GM12878 (cell line): ENCODE results near the gene FOXR1. TPM values are rescaled to one million over a fixed set of nuclear protein-coding genes. Genes with fewer than 3 reads are reported as not detected.

Experiments
- ATAC-seq: fragments of 200-7000 bp; cut with Tn5 transposase; 3 replicates; pipeline ENCODE4 v1.9.1; 2020; ENCODE audit warnings: mild to moderate bottlenecking, moderate library complexity
- BruUV-seq: library from RNA; stranded (reverse); fragments of 400-500 nt; replicated peaks from 2 replicates; lab custom pipeline; 2021; lab: Mats Ljungman, UMichigan
- CTCF ChIA-PET: fragments of 300-600 bp; sonication (Branson Sonifier 250); formaldehyde crosslinking; extraction: SDS; loops from one replicate; lab custom pipeline; 2021; ENCODE audit warnings: inconsistent platforms; lab: Yijun Ruan, JAX
- POLR2A ChIA-PET: fragments of 350-600 bp; formaldehyde crosslinking; extraction: SDS; loops from one replicate; lab custom pipeline; 2021; ENCODE audit warnings: inconsistent platforms; lab: Charles Lee
- RAD21 ChIA-PET: fragments of 300-600 bp; sonication (Branson Sonifier 250); formaldehyde crosslinking; loops from one replicate; lab custom pipeline; 2023; ENCODE audit warnings: antibody characterized with exemption; ENCODE audit not compliant: unreplicated experiment; lab: Charles Lee
- SMC1A ChIA-PET: fragments of 300-600 bp; sonication (Branson Sonifier 250); formaldehyde crosslinking; loops from one replicate; lab custom pipeline; 2023; ENCODE audit not compliant: unreplicated experiment, uncharacterized antibody; lab: Charles Lee
- DNase-seq: peaks from one replicate; pipeline ENCODE4 v3.0.0-alpha.2; 2011; ENCODE audit warnings: low read depth, low spot score
- FAIRE-seq: peaks from 3 replicates; lab custom pipeline; 2011; peaks lifted over from hg19 to GRCh38; lab: Jason Lieb, UNC
- H2AFZ ChIP-seq: 2 replicates; pipeline ENCODE4 v1.6.0; 2011; ENCODE audit warnings: low read depth, low read length, control low read depth; ENCODE audit not compliant: control insufficient read depth
- H3K27ac ChIP-seq: 2 replicates; pipeline ENCODE4 v1.5.1; 2011; ENCODE audit warnings: control low read depth; ENCODE audit not compliant: control insufficient read depth, insufficient read depth
- H3K27me3 ChIP-seq, 2 experiments: replicated peaks in 1 of 2; 2 replicates each; pipeline versions ENCODE4 v1.6.0 to v1.6.1; 2011; ENCODE audit warnings: low read length in 1 of 2; ENCODE audit not compliant: control insufficient read depth in 2 of 2, insufficient read depth in 2 of 2
- H3K36me3 ChIP-seq, 2 experiments: 2 replicates each; pipeline ENCODE4 v1.5.1; 2011; ENCODE audit warnings: low read length in 1 of 2; ENCODE audit not compliant: control insufficient read depth in 2 of 2, insufficient read depth in 2 of 2
- H3K4me1 ChIP-seq: 2 replicates; pipeline ENCODE4 v1.6.1; 2011; ENCODE audit warnings: mild to moderate bottlenecking, low read length, moderate library complexity, mixed read lengths; ENCODE audit not compliant: control insufficient read depth, insufficient read depth
- H3K4me2 ChIP-seq: 2 replicates; pipeline ENCODE4 v1.6.0; 2011; ENCODE audit warnings: control low read depth; ENCODE audit not compliant: control insufficient read depth, insufficient read depth
- H3K4me3 ChIP-seq: fragments of 200-600 bp; sonication (generic); 2 replicates; pipeline ENCODE4 v1.5.1; 2016
- H3K79me2 ChIP-seq: 2 replicates; pipeline ENCODE4 v1.6.0; 2011; ENCODE audit warnings: low read length; ENCODE audit not compliant: control insufficient read depth, insufficient read depth
- H3K9ac ChIP-seq: 2 replicates; pipeline ENCODE4 v1.8.0; 2011; ENCODE audit warnings: low read length, control low read depth, mixed read lengths; ENCODE audit not compliant: control insufficient read depth, insufficient read depth
- H3K9me3 ChIP-seq: replicated peaks from 3 replicates; pipeline ENCODE4 v1.5.1; 2011; ENCODE audit warnings: mild to moderate bottlenecking, low read length; ENCODE audit not compliant: control insufficient read depth, insufficient read depth
- H4K20me1 ChIP-seq: 2 replicates; pipeline ENCODE4 v1.6.0; 2011; ENCODE audit not compliant: control insufficient read depth, insufficient read depth
- BCL3 ChIP-seq: IDR thresholded peaks from 2 replicates; pipeline ENCODE4 v1.6.1; 2011; ENCODE audit warnings: borderline replicate concordance, low read depth, mild to moderate bottlenecking, moderate library complexity, low read length; ENCODE audit not compliant: insufficient read depth, poor library complexity, severe bottlenecking
- CHD4 ChIP-seq: fragments of 200-600 bp; sonication (generic); IDR thresholded peaks from 2 replicates; pipeline ENCODE4 v1.6.1; 2016; ENCODE audit warnings: mild to moderate bottlenecking
- HDAC6 ChIP-seq: fragments of 200-600 bp; sonication (generic); IDR thresholded peaks from one replicate; pipeline ENCODE4 v1.8.0; 2017; ENCODE audit warnings: antibody characterized with exemption; ENCODE audit not compliant: unreplicated experiment
- HDGF ChIP-seq: fragments of 450-650 bp; IDR thresholded peaks from 2 replicates; pipeline ENCODE4 v1.6.1; 2016; ENCODE audit warnings: antibody characterized with exemption
- IRF3 ChIP-seq: fragments of 450-650 bp; IDR thresholded peaks from 2 replicates; pipeline ENCODE4 v1.6.1; 2014; ENCODE audit warnings: mild to moderate bottlenecking
- MEF2A ChIP-seq: IDR thresholded peaks from 2 replicates; pipeline ENCODE4 v1.6.1; 2011; ENCODE audit warnings: low read depth, mild to moderate bottlenecking, low read length, moderate library complexity; ENCODE audit not compliant: insufficient read depth
- MEF2B ChIP-seq: fragments of 450-650 bp; IDR thresholded peaks from 2 replicates; pipeline ENCODE4 v1.6.1; 2018; ENCODE audit warnings: mild to moderate bottlenecking, moderate library complexity; ENCODE audit not compliant: partially characterized antibody, poor library complexity, severe bottlenecking
- RELB ChIP-seq: fragments of 450-650 bp; IDR thresholded peaks from 2 replicates; pipeline ENCODE4 v1.6.1; 2017; ENCODE audit warnings: low read depth, mild to moderate bottlenecking, moderate library complexity
- RFX5 ChIP-seq: IDR thresholded peaks from 2 replicates; pipeline ENCODE4 v1.6.1; 2011; ENCODE audit warnings: low read depth, low read length, improper control_type of control experiment
- SIX5 ChIP-seq: IDR thresholded peaks from 2 replicates; pipeline ENCODE4 v1.6.1; 2011; ENCODE audit warnings: mild to moderate bottlenecking, low read depth, low read length, moderate library complexity; ENCODE audit not compliant: severe bottlenecking
- SREBF1 ChIP-seq: IDR thresholded peaks from 2 replicates; pipeline ENCODE4 v1.6.1; 2012; ENCODE audit warnings: mild to moderate bottlenecking, low read length
- SREBF2 ChIP-seq: IDR thresholded peaks from 2 replicates; pipeline ENCODE4 v1.6.1; 2012; ENCODE audit warnings: mild to moderate bottlenecking, low read length
- STAT1 ChIP-seq: fragments of 450-650 bp; conservative IDR thresholded peaks from 2 replicates; pipeline ENCODE4 v1.6.1; 2014; ENCODE audit warnings: antibody characterized with exemption, mild to moderate bottlenecking
- SUPT20H ChIP-seq: IDR thresholded peaks from 2 replicates; pipeline ENCODE4 v1.6.1; 2011; ENCODE audit warnings: low read depth, mild to moderate bottlenecking, low read length, moderate library complexity, borderline replicate concordance; ENCODE audit not compliant: control insufficient read depth
- ZNF687 ChIP-seq: fragments of 450-650 bp; IDR thresholded peaks from 2 replicates; pipeline ENCODE4 v1.6.1; 2017; ENCODE audit warnings: mild to moderate bottlenecking, moderate library complexity
- in situ Hi-C: fragments of 300-500 bp; cut with MboI; formaldehyde crosslinking; loops from 9 replicates; pipeline ENCODE4 v1.14.3; 2018; ENCODE audit warnings: mixed read lengths
- intact Hi-C: fragments of 100-400 bp; cut with micrococcal nuclease; formaldehyde crosslinking; loops from one replicate; pipeline ENCODE4 v1.14.2; 2022; ENCODE audit not compliant: unreplicated experiment
- polyA plus RNA-seq, 11 experiments: library from polyadenylated mRNA; depleted of rRNA in 4 of 11; unstranded in 6 of 11; stranded (reverse) in 5 of 11; fragments of >200 nt; fragmentation: Nextera tagmentation in 4 of 11; fragmentation: Illumina TruSeq in 1 of 11; extraction: Ambion mirVana in 4 of 11; extraction: Trizol in 1 of 11; gene quantifications; 1 replicate in 1 of 11; 2 replicates in 10 of 11; pipeline versions ENCODE4 v1.2.1 to v1.2.3, GENCODE V29; 2011 to 2016; ENCODE audit warnings: inconsistent platforms in 2 of 11, missing spikeins in 2 of 11, low read depth in 1 of 11
- total RNA-seq, 4 experiments: library from RNA; depleted of rRNA in 3 of 4; stranded (reverse); fragments of >200 nt in 3 of 4; fragmentation: Illumina TruSeq in 1 of 4; extraction: Trizol in 1 of 4; gene quantifications; 2 replicates each; pipeline versions ENCODE4 v1.2.1 to v1.2.3, GENCODE V29; 2013 to 2021

The FOXR1 gene
- total and polyA plus RNA-seq, 10 of the 15 experiments (the other 5 are each of a cell fraction or from before 2014, with no cell fraction given) = not detected

GRCh38 chr11:118930094-118930712, 41.4 kb upstream of the FOXR1 start (continued):
- TF ChIP-seq MEF2A (no peak), HDGF (0 out of 2 replicates have a peak, but pooled peaks have one; percentile 4), IRF3 (no peak), SUPT20H (no peak), SREBF2 (no peak)

- Histone ChIP-seq H3K4me3 (no peak overlapping the region), H2AFZ (no peak overlapping the region), H3K4me1 (peaks cover 28% of the 10 kb centered on the region), H3K36me3 (no peaks in the 10 kb centered on the region), H3K9me3 (no peaks in the 10 kb centered on the region), H3K79me2 (no peaks in the 10 kb centered on the region), H3K27me3 (no peaks in the 10 kb centered on the region), H3K27ac (no peak overlapping the region), H4K20me1 (no peaks in the 10 kb centered on the region), H3K4me2 (no peak overlapping the region), H3K9ac (no peak overlapping the region)
- TF ChIP-seq SREBF1 (no peak), BCL3 (no peak), SIX5 (no peak), RFX5 (no peak), CHD4 (no peak), ZNF687 (no peak), HDAC6 (no peak), MEF2B (no peak), STAT1 (no peak), RELB (no peak)
- DNase-seq (no peak), FAIRE-seq (no peak), ATAC-seq (no peak)
- intact Hi-C loops (loop anchor here (2.0 kb wide), 1 partner anchor 25 kb away; the partner anchor contains the start of gene UPK2), in situ Hi-C loops (no loop called here)
- ChIA-PET POLR2A (interaction anchor here (4.0 kb wide), 1 partner anchor 18 kb away, joined by 35 read pairs; no protein-coding TSS in a partner anchor), SMC1A (interaction anchor here (2.2 to 12.9 kb wide), 2 partner anchors 19 to 25 kb away, joined by 8 to 185 read pairs; partner anchors contain the start of gene UPK2), RAD21 (interaction anchor here (0.6 to 1.2 kb wide), 3 partner anchors 13 to 25 kb away, joined by 3 to 8 read pairs (median 3); no protein-coding TSS in a partner anchor), CTCF (interaction anchor here (0.8 to 11.6 kb wide), 11 partner anchors 8 to 242 kb away, joined by 3 to 330 read pairs (median 4); partner anchors contain the start of gene UPK2)
- no TSS peak for BruUV-seq
Measured at GRCh38 chr11:118931571-118931970, 40.0 kb upstream of the FOXR1 start.
